CMK (cell line): ENCODE results near the gene CIT.
A peak's percentile ranks its signal among the peaks of the same experiment; 100 is the strongest.
"Not testable (repeated sequence)": the region's sequence is repeated elsewhere in the genome, so short reads cannot be mapped to it uniquely, and the experiment has no call there.

ENCODE experiments used
- DNase-seq: peaks from one replicate; pipeline ENCODE4 v3.0.0-alpha.2; 2010; ENCODE audit warnings: low read depth

CIT gene, protein sequence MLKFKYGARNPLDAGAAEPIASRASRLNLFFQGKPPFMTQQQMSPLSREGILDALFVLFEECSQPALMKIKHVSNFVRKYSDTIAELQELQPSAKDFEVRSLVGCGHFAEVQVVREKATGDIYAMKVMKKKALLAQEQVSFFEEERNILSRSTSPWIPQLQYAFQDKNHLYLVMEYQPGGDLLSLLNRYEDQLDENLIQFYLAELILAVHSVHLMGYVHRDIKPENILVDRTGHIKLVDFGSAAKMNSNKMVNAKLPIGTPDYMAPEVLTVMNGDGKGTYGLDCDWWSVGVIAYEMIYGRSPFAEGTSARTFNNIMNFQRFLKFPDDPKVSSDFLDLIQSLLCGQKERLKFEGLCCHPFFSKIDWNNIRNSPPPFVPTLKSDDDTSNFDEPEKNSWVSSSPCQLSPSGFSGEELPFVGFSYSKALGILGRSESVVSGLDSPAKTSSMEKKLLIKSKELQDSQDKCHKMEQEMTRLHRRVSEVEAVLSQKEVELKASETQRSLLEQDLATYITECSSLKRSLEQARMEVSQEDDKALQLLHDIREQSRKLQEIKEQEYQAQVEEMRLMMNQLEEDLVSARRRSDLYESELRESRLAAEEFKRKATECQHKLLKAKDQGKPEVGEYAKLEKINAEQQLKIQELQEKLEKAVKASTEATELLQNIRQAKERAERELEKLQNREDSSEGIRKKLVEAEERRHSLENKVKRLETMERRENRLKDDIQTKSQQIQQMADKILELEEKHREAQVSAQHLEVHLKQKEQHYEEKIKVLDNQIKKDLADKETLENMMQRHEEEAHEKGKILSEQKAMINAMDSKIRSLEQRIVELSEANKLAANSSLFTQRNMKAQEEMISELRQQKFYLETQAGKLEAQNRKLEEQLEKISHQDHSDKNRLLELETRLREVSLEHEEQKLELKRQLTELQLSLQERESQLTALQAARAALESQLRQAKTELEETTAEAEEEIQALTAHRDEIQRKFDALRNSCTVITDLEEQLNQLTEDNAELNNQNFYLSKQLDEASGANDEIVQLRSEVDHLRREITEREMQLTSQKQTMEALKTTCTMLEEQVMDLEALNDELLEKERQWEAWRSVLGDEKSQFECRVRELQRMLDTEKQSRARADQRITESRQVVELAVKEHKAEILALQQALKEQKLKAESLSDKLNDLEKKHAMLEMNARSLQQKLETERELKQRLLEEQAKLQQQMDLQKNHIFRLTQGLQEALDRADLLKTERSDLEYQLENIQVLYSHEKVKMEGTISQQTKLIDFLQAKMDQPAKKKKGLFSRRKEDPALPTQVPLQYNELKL (N-terminal part only)

DNA sequence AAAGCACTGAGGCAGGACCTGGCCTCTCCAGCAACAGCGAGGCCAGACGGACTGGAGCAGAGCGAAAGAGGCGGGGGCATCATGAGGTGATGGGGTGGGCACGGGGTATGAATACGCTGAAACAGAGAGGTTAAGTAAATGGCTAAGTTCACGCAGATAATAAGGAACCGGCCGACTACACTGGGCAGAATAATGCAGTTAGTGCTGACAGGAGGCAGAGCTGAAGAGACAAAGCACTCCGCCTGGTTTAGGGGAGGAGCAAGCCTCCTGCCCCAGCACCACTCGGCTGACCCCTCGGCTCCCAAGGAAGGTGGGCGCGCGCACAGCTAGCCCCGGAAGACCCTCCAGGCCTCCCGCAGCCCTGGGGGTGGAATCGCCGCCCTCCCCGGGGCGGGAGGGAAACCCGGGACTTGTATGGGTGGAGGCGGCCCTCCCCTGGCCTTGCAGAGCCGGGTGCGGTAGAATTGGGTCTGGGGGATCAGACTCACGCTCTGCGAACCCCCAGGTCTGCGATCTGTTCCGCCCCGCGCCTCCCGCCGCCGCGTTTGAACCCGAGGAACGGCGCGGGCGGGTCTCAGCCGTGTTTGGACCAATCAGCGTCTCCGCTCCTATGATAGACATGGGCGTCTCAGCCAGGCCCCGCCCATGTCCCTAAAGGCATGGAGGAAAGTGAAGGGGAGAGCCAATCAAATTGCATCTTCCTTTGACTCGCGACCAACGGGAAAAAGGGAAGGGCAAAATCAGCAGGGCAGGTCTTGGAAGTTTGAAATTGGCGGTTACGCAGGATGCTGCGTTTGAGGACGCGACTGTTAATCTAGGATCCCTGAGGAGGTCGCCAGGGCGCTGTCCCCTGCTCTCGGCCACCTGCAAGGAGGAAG, at the start of gene CIT:
TSS of gene CIT (minus strand) at position 560 of the 878 bp plus-strand sequence. CDS start 1,152 bp downstream, outside the sequence.
- peak; percentile 88 for DNase-seq

DNA sequence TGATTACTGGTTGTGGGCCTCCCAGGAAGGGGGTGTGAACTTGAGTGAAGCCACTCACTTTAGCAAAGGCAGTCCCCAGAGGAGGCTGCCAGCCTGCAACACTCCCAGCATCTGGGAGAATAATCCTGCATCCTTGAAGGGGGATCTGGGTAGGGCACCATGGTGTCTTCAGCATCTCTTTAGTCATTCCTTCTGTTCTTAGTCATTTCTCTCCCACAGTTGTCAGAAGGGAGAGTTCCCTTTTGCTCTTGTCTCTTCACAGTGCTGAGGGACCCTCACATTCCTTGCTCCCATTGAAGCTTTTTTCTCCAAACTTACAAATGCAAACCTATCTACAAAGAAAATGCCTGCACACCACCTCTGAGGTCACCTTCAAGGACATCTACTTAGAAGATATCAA, 48.1 kb upstream of the CIT start:
- no peak for DNase-seq

DNA sequence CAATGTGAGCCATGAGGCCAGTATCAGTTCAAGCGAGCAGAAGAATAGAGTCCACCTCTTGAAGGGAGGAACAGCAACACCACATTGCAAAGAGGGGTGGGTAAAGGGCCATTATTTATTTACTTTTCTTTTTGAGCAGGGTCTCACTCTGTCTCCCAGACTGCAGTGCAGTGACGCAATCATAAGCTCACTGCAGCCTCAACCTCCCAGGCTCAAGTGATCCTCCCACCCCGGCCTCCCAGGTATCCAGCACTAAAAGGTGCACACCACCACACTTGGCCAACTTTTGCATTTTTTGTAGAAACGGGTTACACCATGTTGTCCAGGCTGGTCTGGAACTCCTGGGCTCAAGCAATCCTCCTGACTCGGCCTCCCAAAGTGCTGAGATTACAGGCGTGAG, 42.9 kb upstream of the CIT start:
- no peak for DNase-seq

DNA sequence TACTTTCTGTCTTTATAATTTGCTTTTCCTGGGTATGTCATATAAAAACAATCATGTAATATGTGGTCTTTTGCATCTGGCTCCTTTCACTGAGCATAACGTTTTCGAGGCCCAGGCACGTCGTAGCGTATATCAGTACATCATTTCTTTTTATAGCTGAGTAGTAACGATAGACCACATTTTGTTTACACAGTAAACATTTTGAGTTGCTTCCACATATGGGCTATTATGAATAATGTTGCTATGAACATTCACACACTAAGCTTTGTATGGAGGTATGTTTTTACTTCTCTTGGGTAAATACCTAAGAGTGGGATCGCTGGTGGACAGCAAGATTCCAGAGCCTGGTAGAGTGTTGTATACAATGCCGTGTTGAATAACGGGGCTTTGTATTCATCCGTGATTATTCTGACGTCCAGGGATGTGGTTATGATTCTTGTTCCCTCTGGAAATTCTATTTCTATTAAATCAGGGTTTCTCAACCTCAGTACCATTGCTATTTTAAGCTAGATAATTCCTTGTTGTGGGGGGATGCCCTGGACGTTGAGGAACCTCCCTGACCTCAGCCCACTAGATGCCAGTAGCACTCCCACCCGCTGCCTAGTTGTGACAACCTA, 38.9 kb upstream of the CIT start:
- DNase-seq = no peak

DNA sequence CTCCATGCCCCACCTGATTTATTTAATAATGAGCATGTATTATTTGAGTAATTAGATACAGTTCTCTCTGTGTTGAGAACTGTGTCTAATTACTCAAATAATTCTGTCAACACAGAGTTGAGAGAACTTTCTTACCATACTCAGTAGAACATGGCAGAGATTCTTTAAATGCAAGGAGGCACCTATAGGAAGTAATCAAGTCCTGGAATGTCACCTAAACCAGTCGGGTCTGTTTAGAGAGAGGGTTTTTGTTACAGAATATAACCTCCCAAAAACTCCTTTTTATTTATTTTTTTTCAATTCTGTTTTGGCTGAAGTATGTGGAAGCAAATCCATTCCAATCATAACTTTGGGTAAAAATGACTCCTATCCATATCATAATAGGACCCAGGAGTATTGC, 37.5 kb upstream of the CIT start:
- no peak for DNase-seq

DNA sequence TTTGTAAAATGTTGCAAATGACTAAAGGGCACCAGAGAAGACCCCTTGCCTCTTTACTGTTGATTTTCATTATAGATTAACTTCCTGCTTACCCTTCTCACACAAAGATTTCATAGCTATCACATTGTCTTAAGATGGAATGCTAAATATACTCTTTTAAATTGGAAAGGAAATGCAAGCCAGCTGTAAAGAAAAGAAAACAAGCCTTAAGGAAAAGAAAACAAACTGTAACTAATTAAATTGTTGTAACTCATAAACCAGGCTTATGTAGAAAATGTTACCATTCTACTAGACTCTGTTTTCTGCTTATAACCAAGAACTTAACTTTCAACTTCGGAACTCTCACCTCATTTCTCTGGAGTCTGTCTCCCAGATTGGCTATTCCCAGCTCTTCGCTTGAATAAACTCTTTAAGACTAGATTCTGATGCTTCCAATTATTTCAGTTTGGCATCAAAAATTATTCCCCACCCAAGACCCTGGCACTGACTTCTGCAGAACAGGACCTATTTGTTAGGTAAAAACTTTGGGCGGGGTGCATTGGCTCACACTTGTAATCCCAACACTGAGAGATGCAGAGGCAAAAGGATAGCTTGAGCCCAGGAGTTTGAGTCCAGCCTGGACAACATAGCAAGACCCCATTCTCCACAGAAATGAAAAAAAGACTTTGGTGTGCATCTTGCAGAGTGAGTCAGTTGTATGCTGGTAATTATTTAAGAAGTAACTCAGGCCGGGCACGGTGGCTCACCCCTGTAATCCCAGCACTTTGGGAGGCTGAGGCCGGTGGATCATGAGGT, 36.6 kb upstream of the CIT start:
- no peak for DNase-seq

DNA sequence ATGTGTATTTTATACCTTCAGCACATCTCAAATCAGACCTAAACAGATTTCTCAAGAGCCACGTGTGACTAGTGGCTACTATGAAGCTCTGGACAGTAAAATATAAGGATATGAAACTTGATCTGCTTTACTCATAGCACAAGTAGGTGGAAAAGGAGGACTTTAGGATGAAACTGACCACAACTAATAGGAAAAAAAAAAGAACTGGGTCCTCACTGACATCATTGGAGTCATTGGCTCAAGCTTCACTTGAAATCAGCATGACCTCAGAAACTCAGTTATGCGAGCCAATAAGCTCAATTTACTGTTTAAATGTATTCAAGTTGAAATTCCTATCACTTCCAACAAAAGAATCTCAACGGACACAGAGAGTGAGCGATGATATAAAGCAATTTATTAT, 34.1 kb upstream of the CIT start:
- no peak for DNase-seq

DNA sequence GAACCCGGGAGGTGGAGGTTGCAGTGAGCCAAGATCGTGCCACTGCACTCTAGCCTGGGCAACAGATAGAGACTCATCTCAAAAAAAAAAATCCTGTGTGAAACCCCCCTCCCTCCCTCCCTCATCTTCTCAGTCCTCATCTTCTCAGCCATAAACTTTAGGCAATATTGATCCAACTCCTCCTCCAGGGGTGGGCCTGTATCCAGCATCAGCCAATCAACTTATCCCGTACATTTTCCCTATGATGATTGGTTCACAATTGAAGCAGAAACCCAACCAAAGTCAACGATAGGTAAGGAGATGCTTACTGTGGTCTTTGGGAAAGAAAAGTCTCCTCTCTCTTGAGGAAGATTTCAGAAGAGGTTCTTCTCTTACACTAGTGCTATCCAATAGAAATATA, 33.5 kb upstream of the CIT start:
- no peak for DNase-seq

DNA sequence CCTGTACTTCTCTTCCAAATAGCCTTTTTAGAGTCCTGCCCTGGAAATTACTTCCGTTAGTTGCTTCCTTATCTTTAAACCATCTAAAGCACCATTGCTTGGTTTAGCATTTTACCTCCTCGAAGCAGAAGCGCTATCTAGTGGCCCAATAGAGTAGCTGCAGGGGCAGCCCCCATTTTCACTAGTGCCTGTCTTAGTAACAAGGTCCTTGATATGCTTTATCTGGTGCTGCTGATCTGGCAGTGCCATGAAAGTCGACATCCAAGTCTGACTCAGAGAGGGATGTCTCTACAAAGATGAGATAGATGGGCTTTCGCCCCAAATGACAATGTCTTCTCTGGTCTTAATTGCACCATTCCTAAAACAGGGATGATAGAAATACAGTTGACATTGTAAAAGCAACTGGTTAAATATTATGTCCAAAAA, 25.0 kb upstream of the CIT start:
- DNase-seq = peak; percentile 25

DNA sequence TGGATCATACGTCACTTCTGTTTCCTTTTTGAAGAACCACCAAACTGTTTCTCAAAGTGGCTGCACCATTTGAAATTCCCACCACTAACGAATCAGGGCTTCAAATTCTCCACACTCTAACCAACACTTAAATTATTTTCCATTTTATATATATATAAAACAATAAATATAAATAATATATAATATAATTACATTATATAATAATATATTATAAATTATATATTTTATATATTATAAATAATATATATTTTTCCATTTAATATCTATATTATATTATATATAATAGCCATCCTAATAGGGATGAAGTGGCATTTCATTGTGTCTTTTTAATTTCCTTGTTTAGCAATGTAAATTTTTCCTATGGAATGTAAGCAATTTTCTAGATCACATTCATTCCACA, 24.6 kb upstream of the CIT start:
- no peak for DNase-seq

DNA sequence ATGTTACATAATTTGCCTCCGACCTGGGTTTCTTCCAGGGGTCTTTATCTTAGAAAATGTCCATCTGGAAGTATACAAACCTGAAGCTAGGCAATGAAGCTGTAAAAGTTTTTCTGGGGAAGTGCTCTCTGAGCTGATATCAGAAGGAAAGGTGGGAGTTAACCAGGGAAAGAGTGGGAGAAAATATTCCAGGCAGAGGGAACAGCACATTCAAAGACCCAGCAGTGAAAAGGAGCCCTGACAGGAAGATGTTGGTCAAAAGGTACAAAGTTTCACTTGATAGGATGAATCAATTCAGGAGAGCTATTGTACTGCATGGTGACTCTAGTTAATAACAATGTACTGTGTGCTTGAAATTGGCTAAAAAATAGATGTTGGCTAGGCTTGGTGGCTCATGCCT, 17.8 kb upstream of the CIT start:
- no peak for DNase-seq

DNA sequence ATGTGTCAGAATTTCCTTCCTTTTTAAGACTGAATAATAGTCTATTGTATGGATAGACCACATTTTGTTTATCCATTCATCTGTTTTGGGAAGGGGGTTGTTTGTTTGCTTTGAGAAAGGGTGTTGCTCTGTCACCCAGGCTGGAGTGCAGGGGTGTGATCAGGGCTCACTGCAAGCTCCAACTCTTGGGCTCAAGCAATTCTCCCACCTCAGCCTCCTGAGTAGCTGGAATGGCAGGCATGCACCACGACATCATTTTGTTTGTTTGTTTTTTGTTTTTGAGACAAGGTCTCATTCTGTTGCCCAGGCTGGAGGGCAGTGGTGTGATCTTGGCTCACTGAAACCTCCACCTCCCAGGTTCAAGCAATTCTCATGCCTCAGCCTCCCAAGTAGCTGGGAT, 15.5 kb upstream of the CIT start:
- DNase-seq = not testable (repeated sequence)

DNA sequence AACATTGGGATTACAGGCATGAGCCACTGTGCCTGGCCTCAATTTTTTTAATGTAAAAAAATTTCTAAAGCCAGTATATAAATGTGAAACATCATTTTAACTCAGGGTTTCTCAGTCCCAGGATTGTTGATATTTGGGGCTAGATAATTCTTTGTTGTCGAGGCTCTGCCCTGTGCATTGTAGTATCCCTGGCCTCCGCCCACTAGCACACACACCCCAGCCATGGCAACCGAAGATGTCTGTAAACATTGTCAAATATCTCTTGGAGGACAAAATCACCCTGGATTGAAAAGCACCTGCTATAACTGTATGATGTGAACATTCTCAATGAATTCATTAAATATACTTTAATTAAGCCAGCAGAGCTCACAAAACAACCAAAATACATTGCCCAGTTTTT, 8.4 kb upstream of the CIT start:
- no peak for DNase-seq

DNA sequence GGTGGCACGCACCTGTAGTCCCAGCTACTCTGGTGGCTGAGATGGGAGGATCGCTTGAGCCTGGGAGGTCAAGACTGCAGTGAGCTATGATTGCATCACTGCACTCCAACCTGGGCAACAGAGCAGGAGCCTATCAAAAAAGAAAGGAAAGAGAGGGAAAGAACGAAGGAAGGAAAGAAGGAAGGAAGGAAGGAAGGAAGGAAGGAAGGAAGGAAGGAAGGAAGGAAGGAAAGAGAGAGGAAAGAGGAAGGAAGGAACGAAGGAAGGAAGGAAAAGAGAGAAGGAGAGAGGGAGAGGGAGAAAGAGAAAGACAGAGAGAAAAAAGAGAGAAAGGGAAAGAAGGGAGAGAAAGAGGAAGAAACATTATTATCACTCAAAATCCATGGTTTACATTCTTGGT, 6.7 kb upstream of the CIT start:
- not testable (repeated sequence) for DNase-seq

DNA sequence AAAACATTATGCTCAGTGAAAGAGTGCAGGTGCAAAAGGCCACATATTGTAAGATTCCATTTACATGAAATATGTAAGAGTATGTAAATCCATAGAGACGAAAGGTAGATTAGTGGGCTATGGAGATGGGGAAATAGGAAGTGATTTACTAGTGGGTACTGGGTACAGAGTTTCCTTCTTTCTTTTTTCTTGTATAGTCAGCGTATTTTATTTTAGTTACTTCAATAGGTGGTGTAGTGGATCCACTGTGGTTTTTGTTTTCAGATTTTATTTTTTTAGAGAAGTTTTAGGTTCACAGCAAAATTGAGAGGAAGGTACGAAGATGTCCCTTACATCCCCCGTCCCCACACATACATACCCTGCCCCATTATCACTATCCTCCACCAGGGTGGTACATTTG, 6.1 kb upstream of the CIT start:
- no peak for DNase-seq

DNA sequence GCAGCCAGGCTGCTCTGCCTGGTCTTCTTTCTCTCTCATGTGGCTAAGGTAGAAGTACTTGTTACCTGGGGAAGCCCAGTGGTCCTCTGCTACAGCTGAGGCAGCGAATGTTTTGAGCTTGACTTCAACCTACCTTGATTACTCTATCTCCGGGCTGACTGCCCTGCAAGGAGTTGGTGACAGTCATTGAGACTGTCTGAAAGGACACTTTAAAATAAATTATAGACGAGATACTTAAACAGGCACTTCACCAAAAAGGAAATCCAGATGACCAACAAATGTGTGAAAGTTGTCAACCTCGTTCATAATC, 474 bp upstream of the CIT start:
- no peak for DNase-seq

DNA sequence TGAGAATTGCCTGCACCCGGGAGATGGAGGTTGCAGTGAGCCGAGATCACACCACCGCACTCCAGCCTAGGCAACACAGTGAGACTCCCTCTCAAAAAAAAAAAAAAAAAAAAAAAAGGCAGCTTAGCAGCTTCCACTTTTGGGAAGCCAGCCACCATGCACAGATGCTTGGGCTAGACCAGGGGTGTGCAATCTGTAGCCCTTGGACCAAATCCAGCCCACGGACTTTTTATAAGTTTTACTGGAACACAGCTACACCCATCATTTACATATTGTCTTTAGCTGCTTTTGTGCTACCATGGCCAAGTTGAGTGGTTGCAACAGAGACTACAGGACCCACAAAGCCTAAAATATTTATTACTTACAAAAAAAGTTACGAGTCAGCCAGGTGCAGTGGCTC, 6.7 kb downstream of the CIT start:
- DNase-seq = no peak

DNA sequence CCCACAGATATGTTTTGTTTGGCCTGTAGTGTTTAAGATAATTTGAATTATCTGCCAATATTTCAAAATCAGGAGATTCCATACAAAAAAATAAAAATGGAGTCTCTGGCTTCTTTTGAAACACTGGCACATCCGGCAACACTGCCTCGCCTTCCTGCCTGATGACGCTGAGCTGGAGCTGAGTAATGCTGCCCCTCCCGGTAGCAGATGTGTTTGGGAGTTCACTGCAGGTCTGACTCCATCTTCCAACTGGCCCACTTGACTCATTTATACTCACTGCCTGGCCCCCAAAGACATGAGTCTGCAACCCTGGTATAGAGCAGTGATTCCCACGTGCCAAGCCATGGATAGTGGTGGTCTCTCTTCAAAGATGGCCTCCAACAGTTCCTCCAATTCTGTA, 7.4 kb downstream of the CIT start:
- DNase-seq = no peak

DNA sequence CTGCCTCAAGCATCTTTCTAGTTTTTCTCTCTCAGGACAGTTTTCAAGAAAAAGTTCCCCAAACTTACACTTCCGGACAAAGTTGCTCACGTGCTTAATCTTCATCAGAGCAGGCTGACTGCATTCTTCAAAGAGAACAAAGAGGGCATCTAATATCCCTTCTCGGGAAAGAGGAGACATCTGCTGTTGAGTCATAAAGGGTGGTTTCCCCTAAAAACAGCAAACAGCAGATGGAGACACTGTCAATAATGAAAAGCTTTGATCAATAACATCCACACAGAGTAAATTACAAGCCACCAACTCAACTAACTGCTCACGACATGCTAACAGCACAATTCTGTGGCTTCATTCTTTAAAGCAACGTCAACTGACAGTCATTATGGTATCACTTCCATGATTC, 8.1 kb downstream of the CIT start:
- DNase-seq = no peak

DNA sequence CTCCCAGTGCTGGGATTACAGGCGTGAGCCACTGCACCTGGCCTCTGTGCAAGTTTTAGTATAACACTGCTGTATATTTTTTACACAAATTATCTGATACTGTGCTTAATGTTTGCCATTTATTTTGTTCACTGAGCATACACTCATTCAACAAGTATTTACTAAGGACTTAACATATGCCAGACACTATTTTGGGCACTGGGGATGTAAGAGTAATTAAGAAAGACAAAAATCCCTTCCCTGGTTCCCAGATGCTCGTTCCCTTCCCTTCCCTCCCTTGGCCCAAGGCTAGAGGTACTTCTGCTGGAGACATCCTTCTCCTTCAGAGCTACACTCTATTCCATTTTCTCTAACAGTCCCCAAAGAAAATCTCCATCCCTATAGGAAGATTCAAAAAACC, 12.5 kb downstream of the CIT start:
- DNase-seq = no peak
